GM21381 (cell line): ENCODE data around the gene CACNB3.

ENCODE experiments used
- ATAC-seq: cut with Tn5 transposase; IDR thresholded peaks from one replicate; pipeline ENCODE4 v1.9.1; 2021; ENCODE audit warnings: mild to moderate bottlenecking, moderate library complexity; ENCODE audit not compliant: unreplicated experiment

Gene CACNB3

GRCh38 chr12:48817873-48818830 lies at the start of gene CACNB3:
TSS of gene CACNB3 (plus strand) at chr12:48818496. CDS start at chr12:48818930, 434 bp downstream.
- ATAC-seq, result no peak

DNA sequence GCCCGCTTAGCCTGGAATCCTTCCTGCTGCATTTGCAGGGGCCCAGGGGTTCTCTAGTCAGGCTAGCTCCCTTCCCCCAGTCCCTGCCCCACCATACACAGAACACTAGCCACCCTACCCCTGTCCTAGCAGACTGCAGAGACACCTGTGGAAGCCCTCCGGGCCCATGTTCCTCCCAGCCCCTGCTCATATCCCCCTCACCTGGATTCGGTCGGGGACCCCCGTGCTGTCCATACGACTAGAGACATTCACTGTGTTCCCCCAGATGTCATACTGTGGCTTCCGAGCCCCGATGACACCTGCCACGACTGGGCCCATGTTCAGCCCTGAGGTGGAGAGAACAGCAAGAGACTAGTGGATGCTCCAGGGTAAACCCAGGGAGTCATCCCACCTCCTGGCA lies 49.6 kb upstream of the CACNB3 start:
- ATAC-seq, result no peak

- no peak for ATAC-seq
Observed at GRCh38 chr12:48770756-48771155, 47.5 kb upstream of the CACNB3 start.

- no peak for ATAC-seq
Observed at GRCh38 chr12:48771588-48772112, 46.6 kb upstream of the CACNB3 start.

DNA sequence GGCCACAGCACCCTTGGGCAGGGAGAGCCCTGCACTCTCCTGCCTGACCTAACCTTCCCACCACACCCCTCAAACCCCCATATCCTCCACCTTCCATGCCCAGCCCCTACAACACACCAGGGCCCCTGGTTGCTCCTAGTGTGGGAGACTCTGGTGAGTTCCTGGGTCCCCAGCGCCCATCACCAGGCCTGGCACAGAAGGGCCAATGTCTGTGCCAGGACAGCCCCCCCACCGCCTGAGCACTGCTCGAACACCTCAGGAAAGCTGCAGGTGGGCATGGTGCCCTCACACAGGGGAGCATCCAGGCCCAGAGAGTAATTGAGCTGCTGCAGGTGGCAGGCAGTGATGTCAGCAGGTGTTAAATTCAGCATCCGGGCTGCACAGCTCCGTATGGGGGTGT lies 44.6 kb upstream of the CACNB3 start:
- ATAC-seq, result no peak

- no peak for ATAC-seq
Observed at GRCh38 chr12:48774516-48774915, 43.8 kb upstream of the CACNB3 start.

GRCh38 chr12:48775299-48775698 lies 43.0 kb upstream of the CACNB3 start:
- no peak for ATAC-seq

GRCh38 chr12:48775991-48776649 lies 42.2 kb upstream of the CACNB3 start:
- no peak for ATAC-seq

- no peak for ATAC-seq
Observed at GRCh38 chr12:48776956-48777355, 41.3 kb upstream of the CACNB3 start.

- no peak for ATAC-seq
Observed at GRCh38 chr12:48777501-48778400, 40.5 kb upstream of the CACNB3 start.

DNA sequence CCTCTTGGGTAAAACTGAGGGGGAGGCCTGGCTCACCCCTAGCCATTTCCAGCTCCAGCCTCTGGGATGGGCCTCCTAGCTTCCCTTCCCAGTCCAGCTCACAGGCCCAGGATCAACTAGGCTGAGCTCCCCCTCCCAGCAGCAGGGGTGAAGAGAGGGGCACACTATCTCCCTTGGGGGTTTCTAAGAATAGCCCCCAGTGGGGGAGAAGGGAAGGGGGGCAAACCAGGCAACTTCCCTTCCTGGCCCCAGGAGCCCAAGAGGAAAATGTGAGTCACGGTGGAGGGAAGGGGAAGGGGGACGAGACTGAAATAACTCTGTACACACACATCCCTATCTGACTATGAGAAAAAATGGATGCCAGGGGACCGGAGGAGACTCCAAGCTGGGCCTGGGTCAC lies 38.4 kb upstream of the CACNB3 start:
- no peak for ATAC-seq

DNA sequence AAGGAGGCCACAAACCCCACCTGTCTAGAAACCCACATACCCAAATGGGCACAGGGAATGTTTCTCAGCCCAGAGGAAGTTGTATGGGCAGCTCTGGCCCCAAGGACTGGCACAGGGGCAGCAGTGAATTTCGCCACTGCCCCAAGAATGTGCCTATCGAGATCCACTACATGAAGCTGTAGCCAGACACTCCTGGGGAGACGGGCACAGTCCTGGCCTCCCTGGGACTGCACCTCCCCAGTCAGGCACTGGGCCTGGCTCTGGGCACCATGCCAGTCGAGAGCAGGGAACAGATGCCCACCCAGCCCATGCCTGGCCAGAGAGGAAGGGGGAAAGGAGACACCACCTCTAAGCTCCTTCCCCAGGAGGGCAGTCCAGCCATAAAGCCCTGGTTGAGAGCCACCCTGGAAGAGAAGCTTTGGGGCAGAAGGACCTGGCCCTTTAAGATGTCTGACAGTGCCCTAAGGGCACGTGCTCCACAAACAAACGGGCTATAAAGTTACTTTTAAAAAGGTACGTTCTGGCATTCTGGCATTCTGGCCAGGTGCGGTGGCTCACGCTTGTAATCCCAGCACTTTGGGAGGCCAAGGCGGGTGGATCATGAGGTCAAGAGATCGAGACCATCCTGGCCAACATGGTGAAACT lies 37.8 kb upstream of the CACNB3 start:
- ATAC-seq, result no peak

DNA sequence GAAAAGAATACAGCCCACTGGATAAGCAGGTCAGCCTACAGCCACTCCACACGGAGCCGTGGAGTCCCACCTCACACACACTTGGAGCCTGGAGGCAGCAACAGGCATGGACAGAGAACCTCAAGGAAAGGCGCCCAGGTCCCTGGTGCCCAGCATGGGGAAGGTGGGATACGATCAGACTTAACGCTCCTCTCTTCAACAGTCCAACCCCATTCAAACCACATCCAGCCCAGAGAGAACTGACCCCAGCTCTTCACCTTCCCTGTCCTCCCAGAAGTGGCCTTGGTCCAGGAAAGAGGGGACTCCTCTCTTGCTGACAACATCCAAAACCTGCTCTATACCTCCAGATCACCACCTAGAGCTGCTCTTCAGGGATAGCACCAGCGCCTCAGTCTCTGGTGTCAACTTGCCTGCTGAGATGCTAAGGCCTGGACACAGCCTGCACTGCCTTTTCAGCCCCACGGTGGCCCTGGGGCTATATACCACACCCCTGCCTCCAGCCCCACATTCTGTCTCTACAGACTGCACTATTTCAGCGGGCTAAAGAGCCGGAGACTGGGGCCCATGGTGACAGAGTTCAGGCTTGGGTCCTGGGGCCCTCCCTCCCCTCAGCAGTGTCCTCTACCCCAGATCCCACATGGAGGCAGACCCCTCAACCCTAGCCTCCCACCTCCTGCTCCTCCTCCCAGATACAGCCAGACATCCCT lies 36.4 kb upstream of the CACNB3 start:
- no peak for ATAC-seq

GRCh38 chr12:48782457-48783395 lies 35.6 kb upstream of the CACNB3 start:
- no peak for ATAC-seq

- no peak for ATAC-seq
Observed at GRCh38 chr12:48783432-48783831, 34.9 kb upstream of the CACNB3 start.

DNA sequence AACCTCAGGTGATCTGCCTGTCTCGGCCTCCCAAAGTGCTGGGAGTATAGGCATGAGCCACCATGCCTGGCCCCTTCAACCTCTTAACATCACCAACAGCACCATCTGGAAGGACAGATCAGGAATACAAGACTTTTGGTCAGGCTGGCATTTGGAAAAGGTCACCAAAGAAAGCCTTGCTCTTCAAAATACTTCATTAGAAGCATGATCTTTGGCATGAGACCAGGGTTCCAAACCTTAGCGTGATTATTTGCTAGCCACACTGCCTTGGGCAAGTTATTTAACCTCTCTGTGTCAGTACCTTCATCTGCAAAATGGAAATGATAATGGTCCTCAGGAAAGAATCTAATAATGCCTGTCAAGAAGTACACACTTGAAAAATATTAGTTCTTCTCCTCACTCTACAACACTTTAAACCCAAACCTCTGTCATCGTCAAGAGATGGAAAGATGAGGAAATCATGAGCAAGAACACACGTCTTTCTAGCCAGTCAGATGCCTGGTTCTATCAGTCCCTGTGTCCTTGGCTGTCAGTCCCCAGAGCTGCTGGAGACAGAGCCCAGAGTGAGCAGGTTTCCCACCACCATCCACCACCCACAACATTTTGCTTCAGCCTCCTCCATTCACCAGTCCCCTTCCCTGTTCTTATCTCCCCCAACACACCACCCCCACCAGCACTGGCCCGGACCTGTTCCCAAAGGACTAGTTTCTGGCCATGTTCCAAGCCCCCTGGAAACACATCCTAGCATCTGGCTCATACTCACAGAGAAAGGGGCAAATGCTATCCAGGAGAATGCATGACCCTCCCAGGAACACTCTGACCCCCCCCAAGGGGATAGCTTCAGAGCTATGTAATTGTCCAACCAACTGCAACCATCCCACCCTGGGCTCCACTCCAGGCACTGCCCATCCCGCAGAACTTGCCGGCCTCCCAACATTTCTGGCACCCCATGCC lies 31.4 kb upstream of the CACNB3 start:
- ATAC-seq, result no peak

- ATAC-seq, result no peak
Observed at GRCh38 chr12:48787791-48788523, 30.3 kb upstream of the CACNB3 start.
